Right atrium auricular region (tissue), 2 donors: ENCODE data around the gene TRAPPC10. TPM values are rescaled to one million over a fixed set of nuclear protein-coding genes. Genes with fewer than 3 reads are reported as not detected.

Source experiments
- DNase-seq: peaks from one replicate; pipeline ENCODE4 v3.0.0-alpha.2; 2019; ENCODE audit warnings: low spot score
- H3K27ac ChIP-seq, 2 donors: fragments of 200-600 bp; sonication (generic); 1 replicate in 1 of 2; 2 replicates in 1 of 2; pipeline ENCODE4 v1.5.1; 2016 to 2019
- H3K27me3 ChIP-seq, 2 donors: fragments of 200-600 bp; sonication (generic); one replicate each; pipeline versions ENCODE4 v1.5.1 to v1.6.0; 2017 to 2019
- H3K36me3 ChIP-seq: fragments of 200-600 bp; sonication (generic); one replicate; pipeline ENCODE4 v1.5.1; 2016
- H3K4me1 ChIP-seq, 2 donors: fragments of 200-600 bp; sonication (generic); one replicate each; pipeline versions ENCODE4 v1.5.1 to v1.6.0; 2017 to 2019
- H3K4me3 ChIP-seq, 2 donors: fragments of 200-600 bp; sonication (generic); 1 replicate in 1 of 2; 2 replicates in 1 of 2; pipeline ENCODE4 v1.5.1; 2017 to 2019; ENCODE audit warnings: mild to moderate bottlenecking in 1 of 2, moderate library complexity in 1 of 2
- H3K9me3 ChIP-seq, 2 donors: fragments of 200-600 bp; sonication (generic); one replicate each; pipeline ENCODE4 v1.5.1; 2019
- total RNA-seq, 2 donors: library from RNA; depleted of rRNA; stranded (reverse); fragments of >200 nt; gene quantifications; one replicate each; pipeline ENCODE4 v1.1.0, GENCODE V29; 2016
- TF ChIP-seq, protein P1 (sequence below), 2 donors: fragments of 200-600 bp; sonication (generic); IDR thresholded peaks; one replicate each; pipeline ENCODE4 v1.5.1; 2019; ENCODE audit warnings: antibody characterized with exemption in 2 of 2

The TRAPPC10 gene
- total RNA-seq, 2 donors from 2014 or later = 18.2 to 19.7 TPM

DNA sequence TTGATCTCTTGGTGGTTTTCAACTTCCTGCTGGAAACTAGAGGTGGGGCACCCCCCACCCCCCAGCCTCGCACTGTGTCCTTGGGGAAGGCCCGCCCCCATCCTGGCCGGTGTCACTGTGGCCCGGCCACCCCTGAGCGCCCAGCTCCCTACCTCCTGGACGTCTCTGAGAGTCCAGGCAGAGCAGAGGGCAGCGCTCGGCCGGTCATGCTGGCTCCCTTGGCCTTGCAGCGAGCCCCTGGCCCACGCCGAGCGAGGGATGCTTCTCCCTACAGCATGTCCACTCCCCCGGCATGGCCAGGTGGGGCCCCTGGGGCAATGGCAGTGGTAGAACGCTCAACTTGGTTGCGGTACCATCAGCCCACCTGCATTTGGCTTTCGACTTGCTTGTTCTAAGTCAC, 28.7 kb upstream of the TRAPPC10 start:
- TF ChIP-seq, protein P1, sequence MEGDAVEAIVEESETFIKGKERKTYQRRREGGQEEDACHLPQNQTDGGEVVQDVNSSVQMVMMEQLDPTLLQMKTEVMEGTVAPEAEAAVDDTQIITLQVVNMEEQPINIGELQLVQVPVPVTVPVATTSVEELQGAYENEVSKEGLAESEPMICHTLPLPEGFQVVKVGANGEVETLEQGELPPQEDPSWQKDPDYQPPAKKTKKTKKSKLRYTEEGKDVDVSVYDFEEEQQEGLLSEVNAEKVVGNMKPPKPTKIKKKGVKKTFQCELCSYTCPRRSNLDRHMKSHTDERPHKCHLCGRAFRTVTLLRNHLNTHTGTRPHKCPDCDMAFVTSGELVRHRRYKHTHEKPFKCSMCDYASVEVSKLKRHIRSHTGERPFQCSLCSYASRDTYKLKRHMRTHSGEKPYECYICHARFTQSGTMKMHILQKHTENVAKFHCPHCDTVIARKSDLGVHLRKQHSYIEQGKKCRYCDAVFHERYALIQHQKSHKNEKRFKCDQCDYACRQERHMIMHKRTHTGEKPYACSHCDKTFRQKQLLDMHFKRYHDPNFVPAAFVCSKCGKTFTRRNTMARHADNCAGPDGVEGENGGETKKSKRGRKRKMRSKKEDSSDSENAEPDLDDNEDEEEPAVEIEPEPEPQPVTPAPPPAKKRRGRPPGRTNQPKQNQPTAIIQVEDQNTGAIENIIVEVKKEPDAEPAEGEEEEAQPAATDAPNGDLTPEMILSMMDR (IDR thresholded peaks at IDR 0.05) = no peak
- H3K9me3 ChIP-seq = no peaks in the 10 kb centered on the region
- no peak for DNase-seq
- no peak overlapping the region for H3K27ac ChIP-seq
- H3K27me3 ChIP-seq = no peaks in the 10 kb centered on the region
- peaks cover 36% of the 10 kb centered on the region for H3K36me3 ChIP-seq
- H3K4me1 ChIP-seq = peaks cover 0 to 22% of the 10 kb centered on the region in 2 donors
- H3K4me3 ChIP-seq = no peak overlapping the region

- H3K4me3 ChIP-seq = no peak overlapping the region
- H3K9me3 ChIP-seq = no peaks in the 10 kb centered on the region
- H3K27me3 ChIP-seq = no peaks in the 10 kb centered on the region
- no peak overlapping the region for H3K27ac ChIP-seq
- peaks cover 0 to 23% of the 10 kb centered on the region in 2 donors for H3K4me1 ChIP-seq
- DNase-seq = no peak
- peaks cover 30% of the 10 kb centered on the region for H3K36me3 ChIP-seq
- TF ChIP-seq, protein P1 (IDR thresholded peaks at IDR 0.05) = no peak
These were observed 28.2 kb upstream of the TRAPPC10 start for GRCh38 chr21:43983860-43984420.

DNA sequence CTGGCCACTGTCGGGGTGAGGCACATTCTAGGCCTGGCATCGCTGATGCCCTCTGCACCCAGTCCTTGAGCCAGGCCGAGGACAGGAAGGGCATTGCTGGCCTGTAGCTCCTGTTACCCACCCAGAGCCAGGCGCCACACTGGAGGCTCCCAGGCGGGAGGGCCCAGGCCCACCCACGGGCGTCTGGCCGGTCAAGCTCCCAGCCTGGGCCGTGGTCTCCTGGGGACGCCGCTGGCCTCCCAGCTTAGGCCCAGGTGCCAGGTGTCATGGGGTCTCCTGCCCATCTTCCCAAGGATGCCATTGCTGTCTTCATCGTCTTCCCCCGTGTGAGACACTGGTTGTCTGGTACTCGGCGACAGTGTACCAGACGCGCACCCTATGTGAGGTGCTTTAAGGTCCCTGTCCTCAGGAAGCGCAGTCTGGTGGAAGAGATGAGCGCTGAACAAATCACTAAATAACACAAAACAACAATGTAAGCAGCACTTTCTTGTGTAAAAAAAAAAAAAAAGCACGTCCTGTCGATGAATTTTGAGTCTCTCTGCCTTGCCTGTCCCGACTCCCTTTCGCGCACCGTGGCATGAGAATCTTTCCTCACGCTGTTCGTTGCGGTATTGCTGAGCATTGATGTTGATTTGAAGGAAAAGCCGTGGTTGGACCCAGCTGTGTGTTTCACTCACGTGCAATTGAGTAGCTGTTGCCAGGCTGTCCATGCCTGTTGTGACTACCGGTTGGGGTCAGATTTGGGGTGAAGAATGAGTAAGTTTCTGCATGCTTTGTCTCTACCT, 27.0 kb upstream of the TRAPPC10 start:
- TF ChIP-seq, protein P1 (IDR thresholded peaks at IDR 0.05) = no peak
- H3K4me3 ChIP-seq = no peak overlapping the region
- DNase-seq = no peak
- H3K9me3 ChIP-seq = no peaks in the 10 kb centered on the region
- H3K36me3 ChIP-seq = peaks cover 30% of the 10 kb centered on the region
- H3K27ac ChIP-seq = no peak overlapping the region
- no peaks in the 10 kb centered on the region for H3K27me3 ChIP-seq
- H3K4me1 ChIP-seq = peaks cover 0 to 23% of the 10 kb centered on the region in 2 donors

- TF ChIP-seq, protein P1 (IDR thresholded peaks at IDR 0.05) = no peak
- Histone ChIP-seq H3K4me3 (no peak overlapping the region), H3K36me3 (peaks cover 28% of the 10 kb centered on the region), H3K4me1 (peaks cover 0 to 23% of the 10 kb centered on the region in 2 donors), H3K27me3 (no peaks in the 10 kb centered on the region), H3K27ac (no peak overlapping the region), H3K9me3 (no peaks in the 10 kb centered on the region)
- no peak for DNase-seq
These were observed 26.3 kb upstream of the TRAPPC10 start for GRCh38 chr21:43985690-43986251.

- H3K27ac ChIP-seq = no peak overlapping the region
- TF ChIP-seq, protein P1 (IDR thresholded peaks at IDR 0.05) = no peak
- no peaks in the 10 kb centered on the region for H3K27me3 ChIP-seq
- no peak for DNase-seq
- peaks cover 0 to 23% of the 10 kb centered on the region in 2 donors for H3K4me1 ChIP-seq
- H3K4me3 ChIP-seq = no peak overlapping the region
- no peaks in the 10 kb centered on the region for H3K9me3 ChIP-seq
- H3K36me3 ChIP-seq = peaks cover 18% of the 10 kb centered on the region
These were observed 25.3 kb upstream of the TRAPPC10 start for GRCh38 chr21:43986544-43987451.
